GM23338 (cell line): ENCODE results near the gene EFCAB3.
"Not testable (repeated sequence)": the region's sequence is repeated elsewhere in the genome, so short reads cannot be mapped to it uniquely, and the experiment has no call there.

Experiments
- CREB1 ChIP-seq: fragments of 250-450 bp; sonication (Bioruptor Pico); IDR thresholded peaks from 2 replicates; pipeline ENCODE4 v1.5.0; 2020; ENCODE audit warnings: low read depth, mild to moderate bottlenecking, moderate library complexity
- TF ChIP-seq, protein P1 (sequence below), 2 experiments: fragments of 200-600 bp in 1 of 2; sonication (generic) in 1 of 2; conservative IDR thresholded peaks; 2 replicates each; pipeline versions ENCODE4 v1.5.1 to v1.6.1; 2016 to 2017; ENCODE audit warnings: antibody characterized with exemption in 2 of 2, low read depth in 2 of 2, mild to moderate bottlenecking in 2 of 2, moderate library complexity in 1 of 2

DNA sequence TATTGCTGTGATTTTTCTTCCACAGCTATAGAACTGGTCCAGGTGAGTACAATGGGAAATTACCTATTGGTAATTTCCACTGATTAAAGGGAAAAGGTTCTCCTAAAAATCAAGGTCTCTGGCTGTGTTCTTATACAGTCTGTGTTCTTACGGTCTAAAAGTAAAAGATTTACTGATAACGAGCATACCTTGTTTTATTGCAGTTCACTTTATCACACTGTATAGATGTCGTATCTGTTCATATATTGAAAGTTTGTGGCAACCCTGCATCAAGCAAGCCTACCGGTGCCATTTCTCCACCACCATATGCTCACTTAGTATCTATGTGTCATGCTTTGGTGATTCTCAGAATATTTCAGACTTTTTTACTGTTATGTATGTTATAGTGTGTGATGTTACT, 54.9 kb downstream of the EFCAB3 start:
- TF ChIP-seq, protein P1, sequence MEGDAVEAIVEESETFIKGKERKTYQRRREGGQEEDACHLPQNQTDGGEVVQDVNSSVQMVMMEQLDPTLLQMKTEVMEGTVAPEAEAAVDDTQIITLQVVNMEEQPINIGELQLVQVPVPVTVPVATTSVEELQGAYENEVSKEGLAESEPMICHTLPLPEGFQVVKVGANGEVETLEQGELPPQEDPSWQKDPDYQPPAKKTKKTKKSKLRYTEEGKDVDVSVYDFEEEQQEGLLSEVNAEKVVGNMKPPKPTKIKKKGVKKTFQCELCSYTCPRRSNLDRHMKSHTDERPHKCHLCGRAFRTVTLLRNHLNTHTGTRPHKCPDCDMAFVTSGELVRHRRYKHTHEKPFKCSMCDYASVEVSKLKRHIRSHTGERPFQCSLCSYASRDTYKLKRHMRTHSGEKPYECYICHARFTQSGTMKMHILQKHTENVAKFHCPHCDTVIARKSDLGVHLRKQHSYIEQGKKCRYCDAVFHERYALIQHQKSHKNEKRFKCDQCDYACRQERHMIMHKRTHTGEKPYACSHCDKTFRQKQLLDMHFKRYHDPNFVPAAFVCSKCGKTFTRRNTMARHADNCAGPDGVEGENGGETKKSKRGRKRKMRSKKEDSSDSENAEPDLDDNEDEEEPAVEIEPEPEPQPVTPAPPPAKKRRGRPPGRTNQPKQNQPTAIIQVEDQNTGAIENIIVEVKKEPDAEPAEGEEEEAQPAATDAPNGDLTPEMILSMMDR (conservative IDR thresholded peaks at IDR 0.05; ENCODE audit: low read depth in 2 of 2), result not testable (repeated sequence)
- not testable (repeated sequence) for TF ChIP-seq CREB1 (CRISPR knock-in tag)
